Forelimb muscle (tissue), 1 donor: ENCODE measurements around the gene APBB1IP. TPM values are rescaled to one million over a fixed set of nuclear protein-coding genes. Genes with fewer than 3 reads are reported as not detected.
"Not testable (repeated sequence)": the region's sequence is repeated elsewhere in the genome, so short reads cannot be mapped to it uniquely, and the experiment has no call there.

Experiments
- DNase-seq: peaks from one replicate; pipeline ENCODE4 v3.0.0-alpha.2; 2013; ENCODE audit warnings: low read depth
- polyA plus RNA-seq: library from polyadenylated mRNA; unstranded; fragments of 120-200 nt; gene quantifications from one replicate; pipeline ENCODE4 v1.2.1, GENCODE V29; 2013; ENCODE audit not compliant: insufficient read length

The APBB1IP gene
- polyA plus RNA-seq, 1 donor = 1.6 TPM

DNA sequence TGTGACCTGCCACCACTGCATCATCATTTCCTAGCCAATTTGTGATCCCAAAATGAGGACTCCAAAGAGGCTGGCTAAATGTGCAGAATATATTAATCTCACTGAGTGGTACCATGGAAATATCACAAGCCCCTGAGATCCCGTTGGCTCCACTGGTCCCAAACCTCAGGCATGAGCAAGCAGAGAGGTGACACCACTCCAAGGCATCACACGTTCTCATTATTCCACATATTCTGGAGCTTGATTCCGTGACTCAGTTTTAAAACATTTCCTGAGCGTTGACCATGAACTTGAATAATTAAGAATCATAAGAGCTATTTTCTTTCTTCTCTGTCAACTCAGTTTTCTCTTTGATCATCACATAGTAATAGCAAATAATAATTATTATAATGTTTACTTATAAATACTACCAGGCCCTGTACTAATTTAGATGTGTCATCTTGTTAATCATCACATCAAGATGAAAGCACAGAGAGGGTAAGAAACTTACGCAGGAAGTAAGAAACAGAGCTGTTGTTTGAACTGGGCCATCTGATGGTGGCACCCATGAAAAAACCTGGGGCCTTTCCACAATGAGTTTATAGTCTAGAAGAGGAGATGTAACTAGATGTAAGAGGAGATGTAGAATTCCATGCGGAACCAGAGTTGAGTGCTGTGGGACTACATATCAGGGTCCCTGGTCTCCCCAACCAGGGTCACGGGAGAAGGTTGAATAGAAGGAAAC, 3.5 kb downstream of the APBB1IP start:
- no peak for DNase-seq

DNA sequence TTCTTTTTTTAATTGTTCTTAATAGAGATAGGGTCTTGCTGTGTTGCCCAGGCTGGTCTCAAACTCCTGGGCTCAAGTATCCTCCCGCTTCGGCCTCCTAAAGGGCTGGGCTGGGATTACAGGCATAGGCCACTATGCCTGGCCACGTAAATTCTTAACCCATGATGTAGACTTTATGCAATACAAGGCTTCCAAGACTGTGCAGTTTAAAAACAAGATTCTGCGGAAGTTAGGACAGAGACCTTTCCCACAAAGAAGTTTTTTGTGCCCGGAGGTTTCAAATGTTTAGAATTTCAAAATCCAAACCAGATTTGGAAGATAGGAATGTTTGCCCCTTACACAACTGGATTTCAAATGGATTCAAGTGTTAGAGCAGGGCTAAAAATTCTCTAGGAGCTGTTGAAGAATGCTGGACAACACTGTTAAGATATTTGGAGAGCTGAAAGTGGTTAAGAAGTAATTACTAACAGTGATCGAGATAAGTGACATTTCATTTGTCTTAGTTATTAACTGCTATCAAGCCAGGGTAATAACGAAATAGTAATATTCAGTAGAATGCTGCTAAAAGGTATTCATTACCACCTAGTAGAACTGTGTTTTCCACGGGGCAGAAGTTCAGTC, 7.4 kb downstream of the APBB1IP start:
- no peak for DNase-seq

GRCh38 chr10:26446258-26446657, 8.1 kb downstream of the APBB1IP start:
- DNase-seq = no peak

DNA sequence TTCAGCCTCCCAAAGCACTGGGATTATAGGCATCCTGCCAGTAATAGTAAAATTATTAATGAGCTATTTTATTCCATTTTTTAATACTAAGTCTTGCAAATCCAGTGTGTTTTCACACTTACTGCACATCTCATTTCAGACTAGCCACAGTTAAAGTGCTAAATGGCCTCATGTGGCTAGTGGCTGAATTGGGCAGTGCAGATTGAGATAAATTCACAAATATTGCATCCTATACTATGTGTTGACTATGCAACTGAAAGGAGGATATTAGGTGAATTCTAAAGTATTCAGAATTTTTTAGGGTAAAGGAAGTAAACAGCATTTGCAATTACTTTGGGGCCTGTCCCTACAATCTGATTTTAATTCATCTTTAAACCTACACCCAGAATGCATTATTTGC, 10.2 kb downstream of the APBB1IP start:
- no peak for DNase-seq

DNA sequence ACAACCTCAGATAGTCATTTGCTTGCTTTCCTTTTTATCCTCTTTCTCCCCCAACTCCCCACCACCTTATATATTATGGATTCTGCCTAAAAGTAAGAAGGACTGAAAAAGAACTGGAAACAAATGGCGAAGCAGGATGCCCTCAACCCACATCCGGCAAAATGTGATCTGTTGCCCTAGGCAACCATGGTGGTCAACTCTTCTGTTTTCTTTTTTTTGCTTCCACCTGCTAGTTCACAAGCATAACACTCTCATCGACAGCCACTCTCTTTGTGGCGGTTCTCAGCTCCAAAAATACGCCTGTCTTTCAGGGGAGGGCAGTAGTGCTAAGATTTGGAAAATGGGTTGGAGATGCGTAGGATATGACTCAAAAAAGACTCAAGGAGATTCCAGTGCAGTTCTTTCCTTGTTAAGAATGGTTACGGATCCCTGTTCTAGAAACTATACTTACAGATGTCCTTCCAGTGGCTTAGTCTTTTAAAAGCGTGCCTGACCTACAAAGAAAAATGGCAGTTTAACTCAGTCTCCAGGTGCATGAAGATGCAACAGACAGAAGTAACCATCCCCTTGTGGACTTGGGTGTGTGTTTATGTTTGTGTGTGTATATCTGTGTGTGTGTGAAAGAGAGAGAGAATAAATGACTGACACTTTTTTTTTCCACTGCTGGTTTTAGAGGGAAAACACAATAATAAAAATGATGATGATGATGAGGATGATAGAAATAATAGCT, 10.7 kb downstream of the APBB1IP start:
- no peak for DNase-seq

DNA sequence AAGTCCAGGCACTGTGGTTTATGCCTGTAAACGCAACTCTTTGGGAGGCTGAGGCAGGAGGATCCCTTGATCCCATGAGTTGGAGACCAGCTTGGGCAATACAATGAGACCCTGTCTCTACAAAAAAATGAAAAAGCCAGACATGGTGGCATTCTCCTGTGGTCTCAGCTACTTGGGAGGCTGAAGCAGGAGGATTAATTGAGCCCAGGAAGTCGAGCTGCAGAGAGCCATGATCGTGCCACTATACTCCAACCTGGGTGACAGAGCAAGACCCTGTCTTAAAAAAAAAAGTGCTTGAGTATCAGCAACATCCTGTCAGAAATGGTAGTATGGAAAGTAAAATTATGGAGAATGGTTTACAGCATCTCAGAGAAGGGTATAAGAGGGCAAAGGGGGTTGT, 11.6 kb downstream of the APBB1IP start:
- no peak for DNase-seq

- DNase-seq = no peak
These were observed 13.8 kb downstream of the APBB1IP start for GRCh38 chr10:26451903-26452302.

- no peak for DNase-seq
These were observed 15.7 kb downstream of the APBB1IP start for GRCh38 chr10:26453850-26454249.

DNA sequence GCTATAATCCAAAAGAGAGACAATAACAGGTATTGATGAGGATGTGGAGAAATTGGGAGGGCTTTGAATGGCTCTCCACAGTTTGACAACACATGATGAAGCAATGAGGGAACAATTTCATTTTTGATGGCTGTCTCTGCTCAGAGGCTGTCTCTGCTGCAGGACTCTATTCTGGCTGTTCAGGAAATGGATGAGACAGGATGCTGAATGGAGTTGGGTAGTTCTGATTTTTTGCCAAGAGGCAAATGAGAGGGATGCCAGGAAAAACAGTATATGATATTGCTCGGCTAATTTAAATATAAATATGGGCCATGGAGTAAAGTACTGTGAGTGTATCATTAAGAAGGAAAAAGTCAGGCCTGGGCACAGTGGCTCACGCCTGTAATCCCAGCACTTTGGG, 16.8 kb downstream of the APBB1IP start:
- no peak for DNase-seq

DNA sequence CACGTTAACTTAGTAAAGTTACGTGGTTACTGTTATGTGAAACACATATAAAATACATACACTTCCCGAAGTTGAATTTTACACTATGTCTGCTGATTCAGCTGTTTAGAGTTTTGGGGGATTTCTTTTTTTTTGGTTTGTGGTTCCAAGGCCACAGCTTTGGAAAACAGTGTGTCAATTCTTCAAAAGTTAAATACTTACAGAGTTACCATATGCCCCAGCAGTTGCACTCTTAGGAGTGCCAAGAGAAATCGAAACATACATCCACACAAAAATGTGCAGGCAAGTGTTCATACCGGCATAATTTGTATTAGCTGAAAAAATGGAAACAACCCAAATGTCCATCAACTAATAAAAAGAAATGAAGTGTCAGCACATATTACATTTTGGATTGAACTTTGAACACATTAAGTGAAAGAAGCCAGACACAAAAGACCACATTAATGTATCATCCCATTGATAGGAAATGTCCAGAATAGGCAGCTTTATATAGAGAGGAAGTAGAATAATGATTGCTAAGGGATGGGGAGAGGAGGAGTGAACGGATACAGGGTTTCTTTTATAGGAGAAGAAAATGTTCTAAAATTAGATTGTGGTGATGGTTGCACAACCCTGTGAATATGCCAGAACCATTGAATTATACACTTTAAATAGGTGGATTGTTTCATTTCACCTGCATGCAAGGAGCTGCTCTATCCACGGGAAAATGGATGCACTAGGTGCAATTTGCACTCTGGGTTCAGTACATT, 17.6 kb downstream of the APBB1IP start:
- no peak for DNase-seq

DNA sequence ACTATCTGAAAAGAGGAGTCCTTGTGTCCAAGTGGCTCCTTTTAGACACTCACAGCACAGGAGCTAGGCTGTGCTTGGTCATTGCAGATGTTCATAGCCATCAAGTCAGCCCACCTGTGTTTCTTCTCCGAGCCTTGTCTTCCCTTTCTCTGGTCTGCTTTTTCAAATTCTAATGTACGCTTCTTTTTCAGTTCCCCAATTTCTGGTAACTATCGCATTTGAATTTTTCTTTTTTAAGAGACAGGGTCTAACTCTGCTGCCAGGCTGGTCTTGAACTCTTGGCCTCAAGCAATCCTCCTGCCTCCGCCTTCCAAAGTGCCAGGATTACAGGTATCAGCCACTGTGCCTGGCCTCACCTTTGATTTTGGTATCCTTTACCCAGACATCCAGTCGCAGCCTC, 18.9 kb downstream of the APBB1IP start:
- DNase-seq = no peak

DNA sequence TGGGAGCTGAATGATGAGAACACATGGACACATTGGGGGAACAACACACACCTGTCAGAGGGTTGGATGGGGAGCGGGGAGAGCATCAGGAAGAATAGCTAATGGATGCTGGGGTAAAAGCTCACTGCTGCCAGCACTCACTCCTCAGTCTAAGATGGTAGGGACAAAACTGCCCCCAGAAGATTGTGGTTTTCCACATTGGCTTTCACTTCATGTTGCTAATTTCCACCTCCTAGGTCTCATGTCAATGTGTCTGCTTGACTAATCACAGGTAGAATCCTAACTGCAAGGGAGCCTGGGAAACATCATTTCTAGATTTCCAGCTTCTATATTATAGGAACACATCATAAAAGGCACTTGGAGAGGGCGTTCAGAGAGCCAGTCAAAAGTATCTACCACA, 22.6 kb downstream of the APBB1IP start:
- no peak for DNase-seq

GRCh38 chr10:26463986-26464385, 25.8 kb downstream of the APBB1IP start:
- DNase-seq = no peak

DNA sequence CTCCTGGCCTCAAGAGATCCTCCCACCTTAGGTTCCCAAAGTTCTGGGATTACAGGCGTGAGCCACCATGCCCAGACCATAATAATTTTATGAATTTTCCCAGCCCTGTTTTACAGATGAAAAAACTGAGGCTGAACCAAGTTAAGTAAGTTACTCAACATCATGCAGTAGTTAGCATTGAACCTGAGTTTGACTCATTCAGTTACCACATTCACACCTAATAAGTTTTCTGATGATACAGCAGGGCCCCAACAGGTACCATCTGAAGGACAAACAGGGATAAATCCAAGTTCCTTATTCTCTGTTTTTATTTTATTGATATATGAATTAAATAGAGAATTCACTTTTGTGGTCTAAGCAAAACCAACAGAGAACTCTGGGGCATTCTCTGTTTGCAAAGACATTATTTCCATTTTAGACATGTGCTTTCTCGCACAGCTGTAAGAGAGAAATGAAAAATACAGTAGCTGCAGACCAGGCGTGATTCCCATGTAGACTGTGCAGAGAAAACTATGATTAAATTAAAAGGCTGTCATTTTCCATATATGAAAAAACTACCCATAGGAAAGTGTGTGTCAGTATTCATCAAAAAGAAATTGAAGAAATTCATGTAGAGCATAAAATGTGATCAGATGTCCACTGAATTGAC, 26.6 kb downstream of the APBB1IP start:
- DNase-seq = no peak

DNA sequence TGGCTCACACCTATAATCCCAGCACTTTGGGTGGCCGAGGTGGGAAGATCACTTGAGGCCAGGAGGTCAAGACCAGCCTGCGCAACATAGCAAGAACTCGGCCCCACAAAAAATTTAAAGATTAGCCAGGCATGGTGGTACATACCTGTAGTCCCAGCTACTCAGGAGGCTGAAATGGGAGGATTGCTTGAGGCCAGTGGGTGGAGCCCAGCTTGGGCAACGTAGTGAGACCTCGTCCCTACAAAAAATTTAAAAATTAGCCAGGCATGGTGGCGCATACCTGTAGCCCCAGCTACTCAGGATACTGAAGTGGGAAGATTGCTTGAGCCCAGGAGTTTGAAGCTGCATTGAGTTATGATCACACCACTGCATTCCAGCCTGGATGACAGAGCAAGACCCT, 28.4 kb downstream of the APBB1IP start:
- DNase-seq = not testable (repeated sequence)

DNA sequence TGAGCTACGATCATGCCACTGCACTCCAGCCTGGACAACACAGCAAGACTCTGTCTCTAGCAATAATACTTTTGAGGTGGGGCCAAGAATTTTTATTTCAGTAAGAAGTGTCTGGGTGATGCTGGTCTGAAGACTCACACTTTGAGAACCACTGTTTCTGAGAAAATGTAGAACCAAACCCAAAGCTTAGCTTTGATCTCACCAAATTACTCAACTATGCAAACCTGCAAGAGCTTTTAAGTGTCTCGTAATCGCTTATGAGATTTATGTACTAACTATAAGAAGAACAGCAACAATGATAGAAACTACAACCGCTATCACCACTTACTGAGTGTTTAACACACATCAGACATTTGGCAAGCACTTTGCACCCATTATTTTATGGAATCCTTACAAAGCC, 29.5 kb downstream of the APBB1IP start:
- no peak for DNase-seq

DNA sequence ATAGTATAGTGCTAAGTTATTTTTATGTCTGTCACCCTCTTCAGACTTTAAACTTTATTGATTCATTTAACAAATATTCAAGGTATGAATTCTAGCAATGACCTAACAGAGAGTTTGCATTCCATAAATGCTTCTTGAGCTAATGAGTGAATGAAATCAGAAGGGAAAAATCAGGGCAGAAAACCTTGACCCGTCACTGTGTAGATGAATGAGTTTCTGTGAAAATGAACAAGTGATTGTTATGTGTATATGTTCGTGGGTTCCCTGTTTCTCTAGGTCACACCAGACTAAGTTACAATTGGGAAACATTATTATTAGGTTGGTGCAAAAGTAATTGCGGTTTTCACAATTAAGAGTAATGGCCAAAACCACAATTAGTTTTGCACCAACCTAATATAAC, 30.1 kb downstream of the APBB1IP start:
- DNase-seq = no peak

DNA sequence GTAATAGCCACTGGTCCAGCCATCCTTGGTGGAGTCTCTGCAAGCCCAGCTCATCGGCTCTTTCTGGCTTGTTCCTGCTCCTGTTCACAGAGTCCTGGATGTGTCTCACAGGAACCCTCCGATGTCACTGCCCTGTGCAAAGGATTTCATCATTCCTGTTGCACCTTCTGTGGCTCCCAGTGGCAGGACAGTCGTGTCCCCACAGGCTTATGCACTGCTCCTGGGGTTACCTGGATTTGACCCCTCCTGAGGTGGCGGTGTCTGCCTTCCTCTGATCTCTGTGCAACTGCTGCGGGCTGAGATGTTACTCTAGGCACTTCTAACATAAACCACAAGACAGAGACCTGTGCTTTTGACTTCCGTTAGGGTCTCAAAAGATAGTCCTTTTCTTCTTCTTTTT, 30.6 kb downstream of the APBB1IP start:
- no peak for DNase-seq

DNA sequence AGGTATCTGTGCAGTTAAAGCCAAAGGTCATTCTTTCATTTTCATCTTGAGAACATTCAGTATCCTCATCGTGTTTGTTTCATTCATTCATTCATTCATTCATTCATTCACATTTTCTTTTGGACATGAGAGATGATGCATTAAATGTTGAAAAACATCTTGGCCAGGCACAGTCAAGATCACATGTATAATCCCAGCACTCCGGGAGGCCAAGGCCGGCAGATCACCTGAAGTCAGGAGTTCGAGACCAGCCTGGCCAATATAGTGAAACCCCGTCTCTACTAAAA, 34.3 kb downstream of the APBB1IP start:
- DNase-seq = no peak

DNA sequence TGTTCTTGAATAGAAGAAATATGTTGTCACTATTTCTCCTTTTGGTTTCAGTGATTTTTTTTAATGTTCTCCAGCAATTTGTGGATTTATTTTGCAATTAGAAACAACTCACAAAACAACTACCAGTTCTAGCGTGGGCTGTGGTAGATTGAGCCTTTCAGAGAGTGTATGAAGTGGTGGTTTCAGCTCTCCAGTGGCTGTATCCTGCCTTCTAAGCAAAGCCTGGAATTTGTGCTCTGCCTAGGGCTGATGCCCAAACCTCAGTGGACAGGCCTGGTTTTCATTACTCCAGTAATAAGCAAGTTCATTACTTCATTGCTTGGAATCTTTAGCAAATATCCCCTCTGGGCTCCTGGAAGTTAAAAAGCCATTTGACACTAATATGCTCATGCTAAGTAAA, 35.9 kb downstream of the APBB1IP start:
- no peak for DNase-seq

- not testable (repeated sequence) for DNase-seq
These were observed 36.7 kb downstream of the APBB1IP start for GRCh38 chr10:26474845-26475244.

DNA sequence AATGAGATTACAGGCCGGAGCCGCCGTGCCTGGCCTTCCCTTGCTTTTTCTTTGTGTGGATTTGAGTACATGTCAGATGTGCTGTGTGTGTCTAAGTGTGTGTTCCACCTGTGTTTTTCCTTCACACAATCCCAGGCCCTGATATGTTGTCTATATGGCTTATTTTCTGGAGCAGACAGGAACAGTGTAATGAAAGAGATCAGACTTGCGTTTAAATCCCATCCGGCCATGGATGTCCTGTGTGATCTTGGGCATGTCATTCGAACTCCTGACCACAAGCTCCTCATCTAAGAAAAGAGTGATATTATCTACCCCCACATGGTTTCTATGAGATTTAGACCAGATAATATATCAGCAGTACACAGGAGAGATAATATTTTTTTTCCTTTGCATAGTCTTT, 37.2 kb downstream of the APBB1IP start:
- no peak for DNase-seq
